ENCODE data around the gene PCSK1.

GRCh38 chr5:96426831-96427230 is 6.2 kb downstream of the PCSK1 start:
- TF ChIP-seq REST (IDR thresholded peaks at IDR 0.05; ENCODE audit: insufficient read depth in 1 of 2, low read depth in 2 of 2, low read length in 2 of 2) (no peak), TAF1 (IDR thresholded peaks at IDR 0.05; ENCODE audit: borderline replicate concordance, insufficient read depth, low read length) (no peak), POLR2AphosphoS5 (IDR thresholded peaks at IDR 0.05; ENCODE audit: low read depth, low read length) (no peak)
